Heart left ventricle (tissue), 16 donors: ENCODE data around the gene RSPH1. TPM values are rescaled to one million over a fixed set of nuclear protein-coding genes. Genes with fewer than 3 reads are reported as not detected.

Source experiments
- ATAC-seq, 4 donors: fragments of 200-7000 bp; cut with Tn5 transposase; one replicate each; pipeline ENCODE4 v1.9.1; 2020 to 2022; ENCODE audit warnings: moderate library complexity in 4 of 4, mild to moderate bottlenecking in 3 of 4, moderate number of reproducible peaks in 1 of 4
- DNase-seq, 5 donors: peaks; one replicate each; pipeline ENCODE4 v3.0.0-alpha.2; 2020
- H3K27ac ChIP-seq, 12 donors: fragments of 200-600 bp; sonication (generic) in 4 of 12; one replicate each; pipeline versions ENCODE4 v1.5.0 to v1.8.0; 2016 to 2022; ENCODE audit warnings: mild to moderate bottlenecking in 2 of 12
- H3K27me3 ChIP-seq, 9 donors: fragments of 200-600 bp; sonication (generic) in 2 of 9; one replicate each; pipeline versions ENCODE4 v1.5.1 to v1.8.0; 2016 to 2022; ENCODE audit warnings: mild to moderate bottlenecking in 3 of 9
- H3K36me3 ChIP-seq, 9 donors: fragments of 200-600 bp; sonication (generic) in 2 of 9; one replicate each; pipeline versions ENCODE4 v1.5.0 to v1.8.0; 2018 to 2022; ENCODE audit warnings: mild to moderate bottlenecking in 2 of 9
- H3K4me1 ChIP-seq, 12 donors: fragments of 200-600 bp; sonication (generic) in 4 of 12; one replicate each; pipeline versions ENCODE4 v1.5.0 to v1.8.0; 2016 to 2022; ENCODE audit warnings: mild to moderate bottlenecking in 3 of 12
- H3K4me3 ChIP-seq, 12 donors: fragments of 200-600 bp; sonication (generic) in 4 of 12; one replicate each; pipeline versions ENCODE4 v1.5.0 to v1.8.0; 2017 to 2022; ENCODE audit warnings: mild to moderate bottlenecking in 9 of 12, moderate library complexity in 4 of 12
- H3K9me3 ChIP-seq, 12 donors: fragments of 200-600 bp; sonication (generic) in 4 of 12; one replicate each; pipeline versions ENCODE4 v1.5.0 to v1.8.0; 2016 to 2022; ENCODE audit warnings: mild to moderate bottlenecking in 1 of 12
- CTCF ChIP-seq, 12 donors: fragments of 200-600 bp; sonication (generic) in 4 of 12; IDR thresholded peaks; one replicate each; pipeline versions ENCODE4 v1.5.0 to v1.8.0; 2018 to 2022; ENCODE audit warnings: antibody characterized with exemption in 12 of 12, mild to moderate bottlenecking in 5 of 12
- POLR2A ChIP-seq, 2 donors: fragments of 450-650 bp; IDR thresholded peaks; one replicate each; pipeline ENCODE4 v1.6.1; 2017; ENCODE audit warnings: antibody characterized with exemption in 2 of 2, mild to moderate bottlenecking in 2 of 2, moderate library complexity in 2 of 2
- WGBS, 4 donors: extraction: QIAGEN DNeasy Blood & Tissue Kit in 2 of 4; methylation state at CpG; one replicate each; pipeline versions ENCODE4 v1.1.5 to v1.1.7; 2013 to 2018; 5-methylcytosine and 5-hydroxymethylcytosine counted together
- intact Hi-C, 10 donors: fragments of 100-400 bp; cut with DNase I; formaldehyde crosslinking; loops; one replicate each; pipeline versions ENCODE4 v1.11.1 to v1.14.2; 2022
- polyA plus RNA-seq, 2 donors: library from polyadenylated mRNA; stranded (reverse); fragments of 200-250 nt; gene quantifications; one replicate each; pipeline ENCODE4 v1.2.3, GENCODE V29; 2013
- total RNA-seq, 9 donors: library from RNA; depleted of rRNA in 2 of 9; stranded (reverse); fragments of >200 nt in 2 of 9; fragmentation: NEBNext Ultra II Directional in 3 of 9; extraction: Animal tissue kit (Norgen Biotek cat#: 25700) in 3 of 9; gene quantifications; one replicate each; pipeline versions ENCODE4 v1.1.0 to v1.2.4, GENCODE V29; 2016 to 2023
- donor health status: ischemic (EF 13 %, LVEDD 7.1; RV severe dilation, severe dysfunction).
- donor health status: healthy with polysubstance abuse.
- donor health status: DM: no; HTN: yes; CAD: no.
- donor health status: DM: no; HTN: no; CAD: no.
- donor health status: ischemic (EF 25% LVEDD 6.9; RV normal size, moderate dysfunction).
- donor health status: ischemic (EF 25% LVEDD 5.7; RV mildly dilated, moderate dysfunction).
- donor health status: healthy.
- donor health status: DM: yes; HTN: yes; CAD: no.
- donor health status: ischemic (EF 35%, LVEDD 5.7; RV mildly dilated, moderate dysfunction).
- donor health status: nonischemic (EF 11% LVEDD 7.7; RV severe dilation, severe dysfunction).
- donor health status: DM: yes; HTN: yes; CAD: no.
- donor health status: PGD.
- donor health status: ischemic (EF 29% LVEDD 5.4; RV normal size, mild dysfunction).
- donor health status: nonischemic (EF 23%, LVEDD 6.1; RV moderate dilation, normal function).

RSPH1 gene
- total and polyA plus RNA-seq, 11 donors: 0.11 to 0.18 TPM; not detected in 9

GRCh38 chr21:42480736-42481135 is 15.3 kb downstream of the RSPH1 start:
- no peak for TF ChIP-seq CTCF (IDR thresholded peaks at IDR 0.05)
- no peak for TF ChIP-seq POLR2A (IDR thresholded peaks at IDR 0.05)
- WGBS, 4 donors: 86 to 88% (median 87%) methylated on average over 10 of the region's 10 CpGs
- Histone ChIP-seq H3K4me1 (no peaks in the 10 kb centered on the region), H3K4me3 (no peak overlapping the region), H3K27ac (no peak overlapping the region), H3K27me3 (peaks cover 0 to 3% (median 0%) of the 10 kb centered on the region in 9 donors), H3K36me3 (no peaks in the 10 kb centered on the region), H3K9me3 (no peaks in the 10 kb centered on the region)
- ATAC-seq (no peak), DNase-seq (no peak)
- intact Hi-C loops: loop anchor here in 1 of 10 donors (10.0 kb wide), 1 partner anchor 234 kb away; no protein-coding TSS in a partner anchor

GRCh38 chr21:42479582-42479981 is 16.4 kb downstream of the RSPH1 start:
- 64 to 74% (median 69%) methylated on average over 5 of the region's 5 CpGs for WGBS, 4 donors
- Histone ChIP-seq H3K36me3 (no peaks in the 10 kb centered on the region), H3K9me3 (no peaks in the 10 kb centered on the region), H3K4me1 (no peaks in the 10 kb centered on the region), H3K27ac (no peak overlapping the region), H3K27me3 (peaks cover 0 to 3% (median 0%) of the 10 kb centered on the region in 9 donors), H3K4me3 (no peak overlapping the region)
- intact Hi-C loops: no loop called here
- no peak for ATAC-seq
- no peak for DNase-seq
- TF ChIP-seq CTCF (IDR thresholded peaks at IDR 0.05) (no peak), POLR2A (IDR thresholded peaks at IDR 0.05) (no peak)

- intact Hi-C loops: no loop called here
- WGBS, 4 donors: 82 to 88% (median 85%) methylated on average over 7 of the region's 7 CpGs
- ATAC-seq (no peak), DNase-seq (no peak)
- Histone ChIP-seq H3K36me3 (no peaks in the 10 kb centered on the region), H3K27ac (no peak overlapping the region), H3K9me3 (no peaks in the 10 kb centered on the region), H3K4me1 (no peaks in the 10 kb centered on the region), H3K27me3 (peaks cover 0 to 3% (median 0%) of the 10 kb centered on the region in 9 donors), H3K4me3 (no peak overlapping the region)
- TF ChIP-seq POLR2A (IDR thresholded peaks at IDR 0.05): no peak
- TF ChIP-seq CTCF (IDR thresholded peaks at IDR 0.05): no peak
These were observed 17.5 kb downstream of the RSPH1 start for GRCh38 chr21:42478504-42478903.

GRCh38 chr21:42476388-42477331 is 19.4 kb downstream of the RSPH1 start:
- H3K4me1 ChIP-seq: no peaks in the 10 kb centered on the region
- no peaks in the 10 kb centered on the region for H3K36me3 ChIP-seq
- no peak for ATAC-seq
- TF ChIP-seq CTCF (IDR thresholded peaks at IDR 0.05): no peak
- TF ChIP-seq POLR2A (IDR thresholded peaks at IDR 0.05): no peak
- H3K4me3 ChIP-seq: no peak overlapping the region
- 85 to 89% (median 88%) methylated on average over 24 to 25 of the region's 25 CpGs for WGBS, 4 donors
- DNase-seq: peak in 1 of 5 donors; percentile 12
- no peaks in the 10 kb centered on the region for H3K9me3 ChIP-seq
- H3K27ac ChIP-seq: no peak overlapping the region
- peaks cover 0 to 3% (median 0%) of the 10 kb centered on the region in 9 donors for H3K27me3 ChIP-seq
- intact Hi-C loops: no loop called here
